ENCODE measurements around the gene ASCC2. TPM values are rescaled to one million over a fixed set of nuclear protein-coding genes. Genes with fewer than 3 reads are reported as not detected.
"Not testable (repeated sequence)": the region's sequence is repeated elsewhere in the genome, so short reads cannot be mapped to it uniquely, and the experiment has no call there.

ASCC2 gene
- total RNA-seq, 1 experiment from 2014 or later = 43.6 TPM

- ChIA-PET CTCF (interaction anchor here (0.6 kb wide), 1 partner anchor 8 kb away, joined by 6 read pairs; no protein-coding TSS in a partner anchor), POLR2A (no interaction called here)
- ATAC-seq = no peak
- TF ChIP-seq MAX (CRISPR knock-in tag; IDR thresholded peaks at IDR 0.05) (no peak), ELF4 (CRISPR knock-in tag; IDR thresholded peaks at IDR 0.05; ENCODE audit: low read depth) (no peak), JAZF1 (CRISPR knock-in tag; IDR thresholded peaks at IDR 0.05) (no peak), STAT6 (CRISPR knock-in tag; conservative IDR thresholded peaks at IDR 0.05; ENCODE audit: low read depth) (no peak), ZNF121 (CRISPR knock-in tag; IDR thresholded peaks at IDR 0.05) (no peak), ZNF138 (CRISPR knock-in tag; conservative IDR thresholded peaks at IDR 0.05) (no peak), ZNF416 (CRISPR knock-in tag; IDR thresholded peaks at IDR 0.05) (no peak), GRHL2 (CRISPR knock-in tag; IDR thresholded peaks at IDR 0.05; ENCODE audit: insufficient replicate concordance, severe bottlenecking) (no peak), OVOL2 (CRISPR knock-in tag; IDR thresholded peaks at IDR 0.05; ENCODE audit: borderline replicate concordance) (no peak), EMX1 (CRISPR knock-in tag; IDR thresholded peaks at IDR 0.05) (no peak), PRRX2 (CRISPR knock-in tag; IDR thresholded peaks at IDR 0.05) (no peak), E2F4 (CRISPR knock-in tag; IDR thresholded peaks at IDR 0.05; ENCODE audit: borderline replicate concordance, low read depth) (no peak), ZNF423 (CRISPR knock-in tag; IDR thresholded peaks at IDR 0.05) (no peak), SP1 (CRISPR knock-in tag; conservative IDR thresholded peaks at IDR 0.05) (no peak), ZBTB21 (CRISPR knock-in tag; IDR thresholded peaks at IDR 0.05; ENCODE audit: borderline replicate concordance) (no peak)
- TF ChIP-seq, protein P1, sequence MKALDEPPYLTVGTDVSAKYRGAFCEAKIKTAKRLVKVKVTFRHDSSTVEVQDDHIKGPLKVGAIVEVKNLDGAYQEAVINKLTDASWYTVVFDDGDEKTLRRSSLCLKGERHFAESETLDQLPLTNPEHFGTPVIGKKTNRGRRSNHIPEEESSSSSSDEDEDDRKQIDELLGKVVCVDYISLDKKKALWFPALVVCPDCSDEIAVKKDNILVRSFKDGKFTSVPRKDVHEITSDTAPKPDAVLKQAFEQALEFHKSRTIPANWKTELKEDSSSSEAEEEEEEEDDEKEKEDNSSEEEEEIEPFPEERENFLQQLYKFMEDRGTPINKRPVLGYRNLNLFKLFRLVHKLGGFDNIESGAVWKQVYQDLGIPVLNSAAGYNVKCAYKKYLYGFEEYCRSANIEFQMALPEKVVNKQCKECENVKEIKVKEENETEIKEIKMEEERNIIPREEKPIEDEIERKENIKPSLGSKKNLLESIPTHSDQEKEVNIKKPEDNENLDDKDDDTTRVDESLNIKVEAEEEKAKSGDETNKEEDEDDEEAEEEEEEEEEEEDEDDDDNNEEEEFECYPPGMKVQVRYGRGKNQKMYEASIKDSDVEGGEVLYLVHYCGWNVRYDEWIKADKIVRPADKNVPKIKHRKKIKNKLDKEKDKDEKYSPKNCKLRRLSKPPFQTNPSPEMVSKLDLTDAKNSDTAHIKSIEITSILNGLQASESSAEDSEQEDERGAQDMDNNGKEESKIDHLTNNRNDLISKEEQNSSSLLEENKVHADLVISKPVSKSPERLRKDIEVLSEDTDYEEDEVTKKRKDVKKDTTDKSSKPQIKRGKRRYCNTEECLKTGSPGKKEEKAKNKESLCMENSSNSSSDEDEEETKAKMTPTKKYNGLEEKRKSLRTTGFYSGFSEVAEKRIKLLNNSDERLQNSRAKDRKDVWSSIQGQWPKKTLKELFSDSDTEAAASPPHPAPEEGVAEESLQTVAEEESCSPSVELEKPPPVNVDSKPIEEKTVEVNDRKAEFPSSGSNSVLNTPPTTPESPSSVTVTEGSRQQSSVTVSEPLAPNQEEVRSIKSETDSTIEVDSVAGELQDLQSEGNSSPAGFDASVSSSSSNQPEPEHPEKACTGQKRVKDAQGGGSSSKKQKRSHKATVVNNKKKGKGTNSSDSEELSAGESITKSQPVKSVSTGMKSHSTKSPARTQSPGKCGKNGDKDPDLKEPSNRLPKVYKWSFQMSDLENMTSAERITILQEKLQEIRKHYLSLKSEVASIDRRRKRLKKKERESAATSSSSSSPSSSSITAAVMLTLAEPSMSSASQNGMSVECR (CRISPR knock-in tag; IDR thresholded peaks at IDR 0.05; ENCODE audit: borderline replicate concordance) = no peak
- TF ChIP-seq, protein P2, sequence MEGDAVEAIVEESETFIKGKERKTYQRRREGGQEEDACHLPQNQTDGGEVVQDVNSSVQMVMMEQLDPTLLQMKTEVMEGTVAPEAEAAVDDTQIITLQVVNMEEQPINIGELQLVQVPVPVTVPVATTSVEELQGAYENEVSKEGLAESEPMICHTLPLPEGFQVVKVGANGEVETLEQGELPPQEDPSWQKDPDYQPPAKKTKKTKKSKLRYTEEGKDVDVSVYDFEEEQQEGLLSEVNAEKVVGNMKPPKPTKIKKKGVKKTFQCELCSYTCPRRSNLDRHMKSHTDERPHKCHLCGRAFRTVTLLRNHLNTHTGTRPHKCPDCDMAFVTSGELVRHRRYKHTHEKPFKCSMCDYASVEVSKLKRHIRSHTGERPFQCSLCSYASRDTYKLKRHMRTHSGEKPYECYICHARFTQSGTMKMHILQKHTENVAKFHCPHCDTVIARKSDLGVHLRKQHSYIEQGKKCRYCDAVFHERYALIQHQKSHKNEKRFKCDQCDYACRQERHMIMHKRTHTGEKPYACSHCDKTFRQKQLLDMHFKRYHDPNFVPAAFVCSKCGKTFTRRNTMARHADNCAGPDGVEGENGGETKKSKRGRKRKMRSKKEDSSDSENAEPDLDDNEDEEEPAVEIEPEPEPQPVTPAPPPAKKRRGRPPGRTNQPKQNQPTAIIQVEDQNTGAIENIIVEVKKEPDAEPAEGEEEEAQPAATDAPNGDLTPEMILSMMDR (IDR thresholded peaks at IDR 0.05) = no peak
- TF ChIP-seq, protein P3, sequence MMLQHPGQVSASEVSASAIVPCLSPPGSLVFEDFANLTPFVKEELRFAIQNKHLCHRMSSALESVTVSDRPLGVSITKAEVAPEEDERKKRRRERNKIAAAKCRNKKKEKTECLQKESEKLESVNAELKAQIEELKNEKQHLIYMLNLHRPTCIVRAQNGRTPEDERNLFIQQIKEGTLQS (CRISPR knock-in tag; conservative IDR thresholded peaks at IDR 0.05) = no peak
- TF ChIP-seq, protein P4, sequence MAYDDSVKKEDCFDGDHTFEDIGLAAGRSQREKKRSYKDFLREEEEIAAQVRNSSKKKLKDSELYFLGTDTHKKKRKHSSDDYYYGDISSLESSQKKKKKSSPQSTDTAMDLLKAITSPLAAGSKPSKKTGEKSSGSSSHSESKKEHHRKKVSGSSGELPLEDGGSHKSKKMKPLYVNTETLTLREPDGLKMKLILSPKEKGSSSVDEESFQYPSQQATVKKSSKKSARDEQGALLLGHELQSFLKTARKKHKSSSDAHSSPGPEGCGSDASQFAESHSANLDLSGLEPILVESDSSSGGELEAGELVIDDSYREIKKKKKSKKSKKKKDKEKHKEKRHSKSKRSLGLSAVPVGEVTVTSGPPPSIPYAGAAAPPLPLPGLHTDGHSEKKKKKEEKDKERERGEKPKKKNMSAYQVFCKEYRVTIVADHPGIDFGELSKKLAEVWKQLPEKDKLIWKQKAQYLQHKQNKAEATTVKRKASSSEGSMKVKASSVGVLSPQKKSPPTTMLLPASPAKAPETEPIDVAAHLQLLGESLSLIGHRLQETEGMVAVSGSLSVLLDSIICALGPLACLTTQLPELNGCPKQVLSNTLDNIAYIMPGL (CRISPR knock-in tag; IDR thresholded peaks at IDR 0.05) = no peak
- Mint-ChIP-seq H3K27ac (no peak overlapping the region), H3K4me3 (no peak overlapping the region), H3K36me3 (no peaks in the 10 kb centered on the region), H3K9me3 (no peaks in the 10 kb centered on the region), H3K27me3 (ENCODE audit: low read depth) (peaks cover 5% of the 10 kb centered on the region; the same call in 1 of the 2 replicates), H3K4me1 (no peaks in the 10 kb centered on the region)
- no peak for DNase-seq (ENCODE audit: low spot score)
These were observed 22.1 kb upstream of the ASCC2 start for GRCh38 chr22:29860006-29860766.

GRCh38 chr22:29859030-29859429 is 21.0 kb upstream of the ASCC2 start:
- CTCF ChIA-PET; H3K4me1 Mint-ChIP-seq; H3K27ac Mint-ChIP-seq; H3K9me3 Mint-ChIP-seq; ATAC-seq; H3K27me3 Mint-ChIP-seq (ENCODE audit: low read depth); H3K4me3 Mint-ChIP-seq; DNase-seq (ENCODE audit: low spot score); POLR2A ChIA-PET; H3K36me3 Mint-ChIP-seq: not testable (repeated sequence)

Measured in WTC11 (cell line).